Skin epidermis (tissue), 12 donors: ENCODE data around the gene ATP11A.

Experiments
- H3K27ac ChIP-seq, 21 experiments: fragments of 200-600 bp; sonication (generic) in 11 of 21; one replicate each; pipeline ENCODE4 v1.5.0; 2020; ENCODE audit warnings: mild to moderate bottlenecking in 3 of 21, inconsistent platforms in 2 of 21, moderate library complexity in 2 of 21
- H3K4me3 ChIP-seq, 7 experiments: fragments of 200-600 bp; sonication (generic) in 2 of 7; one replicate each; pipeline ENCODE4 v1.5.0; 2020; ENCODE audit warnings: inconsistent platforms in 2 of 7, mild to moderate bottlenecking in 2 of 7, moderate library complexity in 1 of 7

Gene ATP11A

DNA sequence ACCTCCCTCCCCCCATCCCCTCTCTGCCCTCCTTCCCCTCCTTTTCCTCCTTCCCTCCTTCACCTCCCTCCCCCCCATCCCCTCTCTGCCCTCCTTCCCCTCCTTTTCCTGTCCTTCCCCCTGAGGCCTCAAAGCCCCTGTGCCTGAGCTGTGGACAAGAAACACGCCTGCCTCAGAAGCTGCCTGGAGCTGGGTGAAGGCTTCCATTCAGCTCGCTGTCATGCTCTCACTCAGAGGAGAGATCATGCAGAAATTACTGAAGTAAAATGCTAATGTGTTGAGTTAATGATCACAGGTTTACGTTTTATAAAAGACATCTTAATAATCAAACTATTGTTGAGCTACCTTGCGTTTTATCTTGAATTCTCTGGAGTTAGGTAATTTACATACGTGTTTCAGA lies 114.5 kb downstream of the ATP11A start:
- Histone ChIP-seq H3K27ac (no peak overlapping the region), H3K4me3 (no peak overlapping the region)

DNA sequence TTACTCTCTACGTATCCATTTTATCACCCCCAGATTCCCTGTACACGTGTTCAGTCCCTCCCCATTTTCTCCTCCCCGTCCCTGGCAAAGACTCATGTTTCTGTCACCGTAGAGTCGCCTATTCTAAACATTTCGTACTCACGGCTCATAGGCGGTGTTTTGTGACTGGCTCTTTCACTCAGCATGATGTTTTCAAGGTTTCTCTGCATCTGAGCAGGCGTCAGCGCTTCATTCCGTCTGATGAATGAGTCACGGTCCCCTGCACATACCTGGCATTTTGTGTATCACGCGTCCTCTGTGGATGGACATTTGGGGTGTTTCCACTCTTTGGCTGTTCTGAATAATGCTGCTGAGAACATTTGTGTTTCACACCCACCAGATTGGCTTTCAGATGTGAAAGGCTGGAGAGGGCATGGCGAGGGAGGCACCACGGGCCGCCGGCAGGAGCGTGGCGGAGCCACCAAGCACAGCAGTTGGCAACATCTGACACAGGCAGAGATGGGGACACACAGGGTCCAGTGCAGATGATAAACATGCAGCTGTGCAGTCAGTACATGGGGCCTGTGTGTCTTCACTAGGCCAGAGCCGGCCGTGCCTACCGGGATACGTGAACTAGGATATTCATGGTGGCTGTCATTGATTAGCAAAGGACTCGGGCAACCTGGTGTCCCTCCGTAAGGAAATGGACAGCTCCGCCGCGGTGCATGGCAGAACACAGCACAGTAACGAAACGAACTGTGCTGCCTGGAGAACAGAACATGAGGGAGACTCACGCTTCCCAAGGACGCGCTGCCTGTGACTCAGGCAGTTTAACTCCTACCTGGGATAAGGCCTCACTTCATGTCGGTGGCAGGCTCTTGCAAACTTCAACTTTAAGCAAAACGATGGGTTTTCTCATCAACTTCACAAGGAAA lies 117.2 kb downstream of the ATP11A start:
- no peak overlapping the region for H3K27ac ChIP-seq
- no peak overlapping the region for H3K4me3 ChIP-seq

DNA sequence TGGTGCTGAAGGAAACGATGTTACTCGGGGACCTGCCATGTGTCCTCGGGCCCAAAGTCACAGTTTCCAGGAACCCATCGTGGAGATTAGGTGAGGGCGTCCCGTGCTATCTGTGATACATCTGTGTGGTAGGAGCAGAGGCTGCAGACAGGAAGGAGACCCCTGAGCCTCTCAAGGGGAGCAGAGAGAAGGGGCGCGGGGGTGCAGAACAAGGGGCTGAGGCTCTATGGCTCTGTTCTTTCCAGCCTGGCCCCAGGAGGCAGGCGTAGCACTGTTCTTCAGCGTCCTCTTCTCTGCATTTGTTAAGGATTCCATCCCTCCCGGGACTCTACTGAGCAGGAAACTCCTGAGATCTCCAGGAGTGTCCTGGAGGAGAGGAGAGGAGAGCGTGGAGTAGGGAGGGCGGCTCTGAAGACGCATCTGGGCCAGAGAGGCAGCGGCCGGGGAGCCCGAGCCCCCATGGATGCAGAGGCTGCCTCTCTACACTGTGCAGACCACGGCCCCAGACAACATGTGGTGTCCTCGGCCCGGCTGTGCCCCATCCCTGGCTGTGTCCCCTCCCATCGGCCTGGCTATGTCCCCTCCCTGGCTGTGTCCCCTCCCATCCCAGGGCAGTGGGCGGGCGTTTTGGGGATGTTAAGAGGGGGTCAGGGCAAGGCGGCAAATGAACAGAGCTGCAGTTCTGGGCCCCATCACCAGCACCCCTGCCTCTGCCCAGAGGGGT lies 118.0 kb downstream of the ATP11A start:
- no peak overlapping the region for H3K27ac ChIP-seq
- H3K4me3 ChIP-seq: no peak overlapping the region

DNA sequence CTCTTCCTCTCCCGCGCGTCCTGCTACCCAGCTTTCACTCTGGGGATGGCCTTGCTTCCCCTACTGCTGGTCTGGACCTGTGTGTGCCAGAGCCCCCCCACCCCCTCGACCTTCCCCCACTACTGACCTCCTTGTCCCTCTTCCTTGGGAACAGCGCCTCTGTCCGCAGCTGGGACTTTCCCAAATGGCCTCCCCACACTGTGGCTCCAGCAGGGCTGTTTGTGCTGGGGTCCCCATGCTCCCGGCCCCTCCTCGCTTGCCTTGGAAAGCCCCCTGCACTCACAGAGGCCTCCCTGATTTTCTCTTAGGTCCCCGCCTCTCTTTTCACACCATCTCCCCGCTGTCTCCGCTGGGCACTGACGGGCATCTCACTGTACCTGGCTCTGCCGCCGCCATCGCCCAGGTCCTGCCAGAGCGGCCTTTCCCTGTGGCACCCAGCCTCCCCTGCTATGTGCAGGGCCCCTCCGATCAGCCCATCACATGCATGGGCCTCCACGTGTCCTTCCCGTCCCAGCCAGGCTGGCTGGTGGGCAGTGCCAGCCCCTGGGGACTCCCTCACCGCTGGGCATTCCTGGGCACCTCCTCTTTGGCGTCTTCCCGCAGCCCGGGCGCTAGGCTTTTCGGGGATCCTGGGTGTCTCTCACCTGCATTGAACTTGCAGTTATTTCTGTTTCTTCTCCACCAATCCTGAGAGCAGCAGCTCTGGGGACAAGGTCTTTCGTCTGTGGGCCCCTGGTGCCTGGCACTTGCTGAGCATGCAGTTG lies 118.7 kb downstream of the ATP11A start:
- H3K4me3 ChIP-seq: no peak overlapping the region

DNA sequence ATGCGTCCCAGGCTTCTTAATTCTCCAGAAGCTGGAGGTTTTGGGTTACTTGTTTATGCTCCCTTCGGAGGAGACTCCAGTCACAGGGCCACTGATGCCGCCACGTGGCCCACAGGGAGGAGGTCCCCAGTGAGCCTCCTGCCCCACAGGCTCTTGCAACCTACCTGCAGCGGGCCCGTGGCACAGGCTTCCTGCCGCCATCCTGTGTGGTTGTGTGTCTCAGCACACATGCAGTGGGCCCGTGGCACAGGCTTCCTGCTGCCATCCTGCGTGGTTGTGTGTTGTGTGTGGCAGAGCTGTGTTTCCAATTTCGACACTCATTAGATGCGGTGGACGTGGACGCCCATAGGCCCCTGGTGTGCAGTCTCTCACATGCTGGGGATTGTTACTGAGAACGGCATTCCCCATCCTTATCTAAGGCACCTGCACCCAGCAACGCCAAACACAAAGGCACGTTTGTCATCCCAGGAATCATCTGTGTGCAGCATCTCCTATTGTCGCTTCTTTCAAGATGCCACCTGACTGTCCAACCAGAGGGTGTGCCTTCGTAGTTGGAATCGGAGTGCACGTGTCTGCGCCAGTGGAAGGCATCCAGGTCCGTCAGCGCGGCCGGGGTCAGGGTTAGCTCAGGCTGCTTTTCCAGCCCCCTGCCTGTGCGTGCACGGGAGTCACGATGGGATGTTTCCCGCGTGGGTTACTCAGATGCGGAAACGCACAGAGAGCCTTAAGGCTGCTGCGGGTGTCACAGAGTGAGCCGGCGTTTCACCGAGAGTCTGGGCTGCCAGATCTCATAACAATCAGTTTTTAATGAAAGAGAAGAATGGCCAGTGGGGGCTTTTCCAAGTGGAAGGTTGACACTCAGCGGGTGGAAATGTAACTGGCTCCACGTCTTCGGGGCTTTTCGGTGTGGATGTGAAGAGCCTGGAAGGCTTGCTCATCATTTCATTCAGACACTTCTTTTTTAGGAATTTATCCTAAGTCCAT lies 119.8 kb downstream of the ATP11A start:
- H3K4me3 ChIP-seq: no peak overlapping the region
- no peak overlapping the region for H3K27ac ChIP-seq

More for the DNA sequence above, 118.7 kb downstream of the ATP11A start:
- no peak overlapping the region for H3K27ac ChIP-seq

DNA sequence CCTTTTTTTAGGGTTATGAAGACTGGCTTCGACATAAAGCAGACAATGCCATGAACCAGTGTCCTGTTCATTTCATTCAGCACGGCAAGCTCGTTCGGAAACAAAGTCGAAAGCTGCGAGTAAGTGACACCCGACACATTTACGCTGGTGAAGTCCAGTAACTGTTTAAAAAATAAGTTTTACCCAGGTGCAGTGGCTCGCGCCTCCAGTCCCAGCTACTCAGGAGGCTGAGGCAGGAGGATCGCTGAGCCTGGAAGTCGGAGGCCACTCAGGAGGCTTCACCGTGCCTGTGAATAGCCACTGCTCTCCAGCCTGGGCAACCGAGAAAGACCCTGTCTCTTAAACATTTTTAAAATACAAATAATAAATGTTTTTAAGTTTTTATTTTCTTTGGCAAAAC lies 120.8 kb downstream of the ATP11A start:
- no peak overlapping the region for H3K4me3 ChIP-seq
- H3K27ac ChIP-seq: no peak overlapping the region

DNA sequence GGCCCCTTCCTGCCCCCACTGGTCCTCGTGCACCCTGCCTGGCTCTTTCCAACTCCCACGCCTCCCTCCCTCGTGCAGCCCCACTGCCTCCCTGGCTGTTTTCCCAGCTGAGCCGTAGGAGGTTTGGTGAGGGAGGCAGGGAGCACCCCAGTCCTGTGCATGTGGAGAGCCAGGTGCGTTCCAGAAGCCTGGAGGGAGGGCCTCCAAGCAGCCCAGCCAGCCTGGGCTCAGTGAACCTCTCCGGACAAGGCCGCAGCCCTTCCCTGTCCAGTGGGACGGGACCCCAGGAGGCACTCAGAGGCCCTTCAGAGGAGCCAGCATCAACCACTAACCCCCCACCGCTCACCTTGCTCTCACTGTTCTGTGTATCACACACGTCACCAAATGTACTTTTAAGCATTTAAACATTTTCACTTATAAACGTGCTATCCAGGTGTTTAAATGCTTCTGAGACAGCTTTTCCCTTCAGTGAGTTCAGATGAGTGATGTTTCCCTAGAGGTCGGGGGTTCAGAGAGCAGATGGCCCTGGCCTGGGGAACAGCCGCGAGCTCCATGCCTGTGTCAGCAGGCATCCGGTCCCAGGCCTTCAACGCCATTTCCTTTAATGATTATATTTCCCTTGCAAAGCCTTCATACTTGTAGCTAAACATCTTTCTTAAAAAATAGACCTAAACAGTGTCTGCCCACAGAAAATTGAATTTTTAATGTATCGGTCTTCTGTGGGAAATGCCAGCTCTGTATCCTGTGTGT lies 122.6 kb downstream of the ATP11A start:
- Histone ChIP-seq H3K4me3 (no peak overlapping the region), H3K27ac (peak overlapping the region in 1 of 21 experiments; percentile 21)

DNA sequence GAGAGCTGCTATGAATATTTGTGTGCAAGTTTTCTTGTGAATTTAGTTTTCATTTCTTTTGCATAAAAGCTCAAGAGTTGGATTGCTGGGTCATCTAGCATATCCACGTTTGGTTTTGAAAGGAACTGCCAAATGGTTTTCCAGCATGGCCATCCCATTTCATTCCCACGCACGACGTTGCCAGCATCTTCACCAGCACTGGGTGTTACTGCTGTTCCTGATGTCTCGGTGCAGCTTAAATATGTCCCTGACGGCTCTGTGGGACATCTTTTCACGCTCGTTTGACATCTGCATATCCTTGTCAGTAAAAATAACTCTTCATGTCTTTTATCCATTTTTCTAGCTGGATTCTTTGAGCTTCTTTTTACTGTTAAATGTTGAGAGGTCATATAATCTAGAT lies 123.7 kb downstream of the ATP11A start:
- no peak overlapping the region for H3K4me3 ChIP-seq
- no peak overlapping the region for H3K27ac ChIP-seq

DNA sequence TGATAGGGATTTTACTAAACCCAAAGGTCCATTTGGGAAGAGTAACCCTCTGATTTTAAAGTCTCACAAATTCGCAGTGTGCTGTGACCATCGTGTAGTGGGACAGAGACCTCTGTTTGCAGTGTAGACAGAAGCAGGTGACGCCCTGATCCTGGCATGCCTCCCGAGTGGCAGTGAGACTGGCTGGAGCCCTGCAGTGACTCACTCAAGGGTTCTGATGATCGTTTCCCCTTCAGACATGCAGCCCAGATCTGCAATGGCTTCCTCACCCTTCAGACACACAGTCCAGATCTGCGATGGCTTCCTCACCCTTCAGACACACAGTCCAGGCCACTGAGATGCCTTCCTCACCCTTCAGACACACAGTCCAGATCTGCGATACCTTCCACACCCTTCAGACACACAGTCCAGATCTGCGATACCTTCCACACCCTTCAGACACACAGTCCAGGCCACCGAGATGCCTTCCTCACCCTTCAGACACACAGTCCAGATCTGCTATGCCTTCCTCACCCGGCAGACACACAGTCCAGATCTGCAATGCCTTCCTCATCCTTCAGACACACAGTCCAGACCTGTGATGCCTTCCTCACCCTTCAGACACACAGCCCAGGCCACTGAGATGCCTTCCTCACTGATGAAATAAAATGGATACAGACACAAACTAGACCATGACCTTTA lies 125.2 kb downstream of the ATP11A start:
- H3K4me3 ChIP-seq: no peak overlapping the region
- H3K27ac ChIP-seq: no peak overlapping the region

DNA sequence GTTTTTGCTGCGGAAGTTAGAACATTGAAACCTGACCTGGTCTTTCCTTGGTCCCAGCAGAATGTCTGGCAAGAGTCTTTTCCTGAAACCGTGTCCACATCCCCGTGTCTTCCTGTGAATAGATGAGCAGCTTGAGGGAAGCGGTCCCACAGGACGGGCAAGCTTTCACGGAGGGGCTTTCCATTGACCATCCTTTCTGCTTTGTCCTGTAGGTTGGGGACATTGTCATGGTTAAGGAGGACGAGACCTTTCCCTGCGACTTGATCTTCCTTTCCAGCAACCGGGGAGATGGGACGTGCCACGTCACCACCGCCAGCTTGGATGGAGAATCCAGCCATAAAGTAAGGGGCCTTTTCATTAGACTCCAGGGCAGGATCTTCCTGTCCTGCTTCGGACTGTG lies 126.0 kb downstream of the ATP11A start:
- Histone ChIP-seq H3K27ac (no peak overlapping the region), H3K4me3 (no peak overlapping the region)

DNA sequence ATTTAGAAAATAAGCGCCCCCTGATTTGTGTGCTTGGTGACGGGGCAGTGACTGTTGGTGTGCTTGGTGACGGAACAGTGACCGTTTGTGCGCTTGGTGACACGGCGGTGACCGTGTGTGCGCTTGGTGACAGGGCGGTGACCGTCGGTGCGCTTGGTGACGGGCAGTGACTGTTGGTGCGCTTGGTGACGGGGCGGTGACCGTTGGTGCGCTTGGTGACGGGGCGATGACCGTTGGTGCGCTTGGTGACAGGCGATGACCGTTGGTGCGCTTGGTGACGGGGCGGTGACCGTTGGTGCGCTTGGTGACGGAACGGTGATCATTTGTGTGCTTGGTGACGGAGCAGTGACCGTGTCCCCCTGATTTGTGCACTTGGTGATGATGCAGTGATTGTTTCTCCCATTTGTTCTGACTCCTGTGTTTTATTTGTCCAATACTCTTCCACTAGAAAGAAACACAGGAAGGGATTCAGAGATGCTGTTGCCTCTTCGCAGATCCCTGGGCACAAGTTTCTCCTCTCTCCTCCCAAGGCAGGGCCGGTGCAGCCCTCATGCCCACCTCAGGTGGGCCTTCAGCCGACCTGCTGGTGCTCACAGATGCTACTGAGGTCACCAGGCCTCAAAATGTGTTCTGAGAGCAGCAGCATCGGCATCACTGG lies 128.3 kb downstream of the ATP11A start:
- Histone ChIP-seq H3K4me3 (no peak overlapping the region), H3K27ac (no peak overlapping the region)

DNA sequence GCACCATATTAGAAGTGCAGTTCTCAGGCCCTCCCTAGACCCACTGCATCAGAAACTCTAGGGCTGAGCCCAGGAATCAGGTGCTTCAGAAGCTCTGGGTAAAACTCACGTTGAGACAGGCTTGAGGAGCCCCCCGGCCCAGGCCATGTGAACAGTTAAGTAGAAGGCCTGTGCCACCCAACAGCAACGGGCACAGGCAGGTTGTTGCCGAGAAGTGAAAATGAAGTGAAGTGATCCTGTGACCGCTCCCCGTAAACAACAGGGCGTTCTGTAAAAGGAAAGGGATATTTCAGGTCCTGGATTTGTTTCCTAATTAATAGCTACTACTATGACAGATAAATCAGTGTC lies 128.8 kb downstream of the ATP11A start:
- Histone ChIP-seq H3K4me3 (no peak overlapping the region), H3K27ac (no peak overlapping the region)

DNA sequence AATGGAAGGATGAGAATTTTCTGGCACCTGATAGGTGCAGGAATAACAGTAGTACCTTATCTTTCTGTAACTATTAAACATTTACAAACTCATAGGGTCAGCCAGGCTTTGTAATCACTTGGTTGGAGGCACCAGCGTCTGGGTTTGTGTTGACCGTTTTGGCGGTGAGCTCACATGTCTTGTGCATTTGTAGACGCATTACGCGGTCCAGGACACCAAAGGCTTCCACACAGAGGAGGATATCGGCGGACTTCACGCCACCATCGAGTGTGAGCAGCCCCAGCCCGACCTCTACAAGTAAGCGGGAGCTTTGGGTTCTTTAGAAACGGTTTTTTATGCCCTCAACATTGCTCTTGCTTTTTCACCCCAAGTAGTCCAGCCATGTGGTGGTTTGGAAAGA lies 129.3 kb downstream of the ATP11A start:
- no peak overlapping the region for H3K4me3 ChIP-seq
- H3K27ac ChIP-seq: no peak overlapping the region

DNA sequence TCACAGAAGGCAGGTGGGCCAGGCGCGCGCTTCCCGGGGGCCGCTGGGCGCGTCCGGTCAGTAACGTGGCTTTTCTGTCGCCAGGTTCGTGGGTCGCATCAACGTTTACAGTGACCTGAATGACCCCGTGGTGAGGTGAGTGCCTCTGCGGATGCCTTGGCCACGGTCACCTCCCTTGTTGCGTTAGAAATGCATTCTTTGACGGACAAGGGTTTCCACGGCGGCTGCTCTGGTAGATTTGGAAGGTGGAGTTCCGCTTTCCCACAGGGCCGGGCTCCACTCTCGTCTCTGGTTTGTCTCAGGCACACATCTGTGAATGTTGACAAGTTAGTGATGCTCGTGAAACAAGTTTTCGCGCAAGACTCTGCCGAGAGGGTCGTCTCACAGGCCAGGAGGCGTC lies 130.0 kb downstream of the ATP11A start:
- Histone ChIP-seq H3K4me3 (no peak overlapping the region), H3K27ac (no peak overlapping the region)

DNA sequence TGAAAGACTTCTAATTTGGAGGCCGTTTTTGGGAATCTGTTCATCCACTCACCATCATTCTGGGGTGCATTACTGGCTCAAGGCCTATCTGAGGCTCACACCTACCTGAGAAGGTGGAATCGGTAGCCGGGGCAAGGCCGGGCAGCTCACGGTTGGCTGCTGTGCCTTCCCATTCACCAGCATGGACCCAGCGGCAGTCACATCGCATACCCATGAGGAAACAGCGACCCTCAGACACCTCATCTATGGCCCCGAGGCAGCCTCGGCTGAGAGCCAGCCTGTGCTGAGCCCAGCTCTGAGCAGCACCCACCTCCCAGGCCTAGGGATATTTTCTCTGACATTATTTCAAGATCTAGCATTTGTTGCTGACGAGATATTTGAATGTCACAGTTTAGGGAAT lies 130.5 kb downstream of the ATP11A start:
- no peak overlapping the region for H3K4me3 ChIP-seq
- H3K27ac ChIP-seq: no peak overlapping the region

DNA sequence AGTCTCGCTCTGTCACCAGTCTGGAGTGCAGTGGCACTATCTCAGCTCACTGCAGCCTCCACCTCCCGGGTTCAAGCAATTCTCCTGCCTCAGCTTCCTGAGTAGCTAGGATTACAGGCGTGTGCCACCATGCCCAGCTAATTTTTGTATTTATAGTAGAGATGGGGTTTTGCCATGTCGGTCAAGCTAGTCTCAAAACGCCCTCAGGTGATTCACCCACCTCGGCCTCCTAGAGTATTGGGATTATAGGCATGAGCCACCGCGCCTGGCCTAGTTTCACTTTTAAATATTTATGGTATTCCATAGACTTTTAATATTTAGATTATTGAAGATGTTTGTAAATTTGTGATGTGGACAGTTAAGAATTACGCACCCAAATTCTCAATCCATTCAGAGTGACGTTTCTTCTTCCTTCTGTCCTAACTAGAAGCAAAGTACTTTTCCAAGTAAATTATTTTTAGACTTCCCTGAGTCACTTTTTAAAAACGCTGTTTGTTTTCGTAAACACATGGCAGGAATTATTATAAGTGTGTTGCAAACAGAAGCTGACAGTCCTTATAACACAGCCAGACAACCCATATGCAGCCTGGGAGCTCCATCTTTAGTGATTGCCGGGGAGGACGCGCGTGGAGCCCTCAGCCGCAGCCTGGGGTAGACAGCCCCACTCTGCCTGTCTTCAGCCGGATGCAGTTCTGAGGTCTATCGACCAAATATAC lies 131.7 kb downstream of the ATP11A start:
- no peak overlapping the region for H3K27ac ChIP-seq
- no peak overlapping the region for H3K4me3 ChIP-seq

DNA sequence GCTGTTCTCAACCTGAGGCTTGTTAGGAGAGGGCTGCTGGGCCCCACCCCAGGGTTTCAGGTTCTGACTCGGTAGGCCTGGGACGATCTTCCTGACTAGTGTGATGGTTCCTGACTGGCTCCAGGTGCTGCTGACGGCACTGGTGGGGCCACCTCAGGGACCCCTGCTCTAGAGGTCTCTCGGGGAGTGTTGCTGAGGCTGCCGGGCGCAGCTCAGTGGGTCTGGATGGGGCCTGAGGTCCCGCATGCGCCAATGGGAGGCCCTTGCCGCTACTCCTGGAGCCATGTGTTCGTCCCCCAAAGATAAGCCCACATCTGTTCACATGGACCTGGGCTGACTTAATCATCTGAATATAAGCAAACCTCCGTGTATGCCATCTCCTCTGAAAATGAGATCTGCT lies 133.0 kb downstream of the ATP11A start:
- Histone ChIP-seq H3K4me3 (no peak overlapping the region), H3K27ac (no peak overlapping the region)
